ENCODE data around the gene MAPK6. TPM values are rescaled to one million over a fixed set of nuclear protein-coding genes. Genes with fewer than 3 reads are reported as not detected.

Gene MAPK6
- total and polyA plus RNA-seq, 9 of the 15 experiments (the other 6 are each of a cell fraction or from before 2014, with no cell fraction given), result 28.5 to 97.1 (median 74.0) TPM

- H3K27ac ChIP-seq (ENCODE audit: extremely low read depth, low read depth, low read length), result no peak overlapping the region
- intact Hi-C loops (cut with micrococcal nuclease), result no loop called here
- 0 out of 5 replicates have a peak, but pooled peaks cover 0 to 8% of the 10 kb centered on the region in 2 experiments for H3K27me3 ChIP-seq (ENCODE audit: control insufficient read depth in 2 of 2, insufficient read depth in 2 of 2, low read length in 2 of 2)
- in situ Hi-C loops (cut with MboI), result no loop called here
- peak overlapping the region in 1 of 2 experiments; percentile 17; a peak in 1 of 4 replicates for H3K9ac ChIP-seq (ENCODE audit: insufficient read depth in 1 of 2, low read depth in 2 of 2, low read length in 2 of 2)
- H2AFZ ChIP-seq (ENCODE audit: low read depth, low read length), result peak overlapping the region; percentile 16; the same call in 1 of the 2 replicates
- ChIA-PET POLR2A (interaction anchor here (1.8 kb wide), 1 partner anchor 12 kb away, joined by 5 read pairs; no protein-coding TSS in a partner anchor), CTCF (ENCODE audit: low intra/inter-chr PET ratio) (no interaction called here)
- no peak overlapping the region for H3K4me3 ChIP-seq
- no peaks in the 10 kb centered on the region for H3K9me1 ChIP-seq (ENCODE audit: control insufficient read depth, insufficient read depth, low read length)
- no peaks in the 10 kb centered on the region for H3K9me3 ChIP-seq (replicated peaks; ENCODE audit: control insufficient read depth, insufficient read depth, low read depth, low read length)
- no peaks in the 10 kb centered on the region; a peak in 2 of 5 replicates for H3K4me1 ChIP-seq (replicated peaks in 1 of 2; ENCODE audit: control insufficient read depth in 2 of 2, insufficient read depth in 2 of 2, low read length in 2 of 2)
- FAIRE-seq, result no peak
- no peak for ATAC-seq
- DNase-seq (ENCODE audit: extremely low read depth in 1 of 4, low spot score in 3 of 4), result no peak
- no peaks in the 10 kb centered on the region for H3K36me3 ChIP-seq (ENCODE audit: control insufficient read depth, insufficient read depth, low read length)
- no peak for TF ChIP-seq SRF (CRISPR knock-in tag; IDR thresholded peaks at IDR 0.05)
- TF ChIP-seq TARDBP (IDR thresholded peaks at IDR 0.05), result no peak
- no peak for TF ChIP-seq SIN3A (IDR thresholded peaks at IDR 0.05; ENCODE audit: borderline replicate concordance in 2 of 2, control insufficient read depth in 1 of 2, low read depth in 2 of 2, low read length in 2 of 2)
- no peak for TF ChIP-seq ZBTB1 (CRISPR knock-in tag; IDR thresholded peaks at IDR 0.05; ENCODE audit: borderline replicate concordance, low read depth)
- TF ChIP-seq ZNF395 (CRISPR knock-in tag; IDR thresholded peaks at IDR 0.05), result no peak
- TF ChIP-seq POLR2A (conservative IDR thresholded peaks at IDR 0.05), result no peak
- no peak for TF ChIP-seq NFIC (IDR thresholded peaks at IDR 0.05)
- TF ChIP-seq SAFB2 (IDR thresholded peaks at IDR 0.05; ENCODE audit: borderline replicate concordance, low read depth, low read length, severe bottlenecking), result no peak
- 41% methylated on average over 11 of the region's 12 CpGs for WGBS (ENCODE audit: insufficient coverage, low coverage, missing lambda C conversion rate)
- H3K79me2 ChIP-seq (ENCODE audit: control insufficient read depth, insufficient read depth, low read length), result no peaks in the 10 kb centered on the region
- no peak overlapping the region for H3K4me2 ChIP-seq (ENCODE audit: insufficient read depth, low read length)
- no peaks in the 10 kb centered on the region for H4K20me1 ChIP-seq (replicated peaks; ENCODE audit: control insufficient read depth, insufficient read depth, low read length)
- BruUV-seq (replicated peaks), result no TSS peak
Measured at GRCh38 chr15:52094811-52095584, 76.0 kb downstream of the MAPK6 start.

Data from K562 (cell line).